Naive B cell (primary cell): Measurements from ENCODE around the gene HIPK2. TPM values are rescaled to one million over a fixed set of nuclear protein-coding genes. Genes with fewer than 3 reads are reported as not detected.

ENCODE experiments used
- ATAC-seq, 2 donors: fragments of 150-1000 bp; cut with Tn5 transposase; 2 replicates each; pipeline ENCODE4 v1.10.0; 2021; ENCODE audit warnings: low read depth in 2 of 2, mild to moderate bottlenecking in 2 of 2, moderate library complexity in 2 of 2
- DNase-seq: peaks from one replicate; pipeline ENCODE4 v3.0.0; 2022
- H3K27ac Mint-ChIP-seq, 6 donors: one replicate each; pipeline ENCODE4 v1.8.0; 2020 to 2022; ENCODE audit warnings: mild to moderate bottlenecking in 6 of 6, mixed read lengths in 6 of 6, moderate library complexity in 5 of 6, inconsistent platforms in 2 of 6
- H3K27me3 Mint-ChIP-seq, 3 donors: one replicate each; pipeline ENCODE4 v1.8.0; 2021 to 2022; ENCODE audit warnings: mixed read lengths in 3 of 3, mild to moderate bottlenecking in 1 of 3
- H3K36me3 Mint-ChIP-seq, 2 donors: one replicate each; pipeline ENCODE4 v1.8.0; 2020 to 2022; ENCODE audit warnings: mixed read lengths in 2 of 2, inconsistent platforms in 1 of 2, mild to moderate bottlenecking in 1 of 2
- H3K4me1 Mint-ChIP-seq, 3 donors: one replicate each; pipeline ENCODE4 v1.8.0; 2020 to 2022; ENCODE audit warnings: mixed read lengths in 3 of 3, inconsistent platforms in 1 of 3, mild to moderate bottlenecking in 1 of 3, moderate library complexity in 1 of 3
- H3K4me3 Mint-ChIP-seq, 8 donors: one replicate each; pipeline ENCODE4 v1.8.0; 2020 to 2022; ENCODE audit warnings: mild to moderate bottlenecking in 8 of 8, mixed read lengths in 8 of 8, moderate library complexity in 8 of 8, inconsistent platforms in 2 of 8
- H3K9me3 Mint-ChIP-seq, 7 donors: one replicate each; pipeline ENCODE4 v1.8.0; 2020 to 2022; ENCODE audit warnings: mixed read lengths in 7 of 7, mild to moderate bottlenecking in 5 of 7, inconsistent platforms in 2 of 7, moderate library complexity in 1 of 7
- polyA plus RNA-seq, 6 donors: library from polyadenylated mRNA; unstranded; fragments of 300-500 nt; fragmentation: Illumina TruSeq; gene quantifications; one replicate each; pipeline ENCODE4 v1.2.3, GENCODE V29; 2021; ENCODE audit warnings: low read depth in 6 of 6

HIPK2 gene
- polyA plus RNA-seq, 6 donors from 2014 or later, result 0.54 to 1.1 (median 0.79) TPM

DNA sequence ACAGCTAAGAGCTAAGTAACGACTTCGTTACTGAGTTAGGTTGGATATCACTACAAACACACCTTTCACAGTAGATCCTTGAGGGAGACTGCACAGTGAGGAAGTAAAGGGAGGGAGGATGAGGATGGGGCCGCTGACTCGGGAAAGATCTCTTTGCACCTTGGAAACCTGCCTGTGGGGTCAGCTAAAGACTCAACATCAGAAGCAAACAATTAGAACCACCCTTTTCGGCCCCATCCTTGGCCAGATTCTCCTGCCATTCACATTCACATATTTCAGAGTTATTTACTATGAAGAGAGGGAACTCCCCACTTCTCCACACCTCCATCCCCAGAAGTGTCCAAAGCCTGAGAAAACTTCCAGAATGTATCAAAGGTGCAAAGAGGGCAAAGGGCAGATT, 207.2 kb downstream of the HIPK2 start:
- Mint-ChIP-seq H3K27me3 (no peaks in the 10 kb centered on the region), H3K27ac (peak overlapping the region in 1 of 6 donors; percentile 44), H3K36me3 (peaks cover 5 to 18% of the 10 kb centered on the region in 2 donors), H3K9me3 (no peaks in the 10 kb centered on the region), H3K4me1 (peaks cover 0 to 7% (median 0%) of the 10 kb centered on the region in 3 donors), H3K4me3 (no peak overlapping the region)
- ATAC-seq (no peak), DNase-seq (no peak)

DNA sequence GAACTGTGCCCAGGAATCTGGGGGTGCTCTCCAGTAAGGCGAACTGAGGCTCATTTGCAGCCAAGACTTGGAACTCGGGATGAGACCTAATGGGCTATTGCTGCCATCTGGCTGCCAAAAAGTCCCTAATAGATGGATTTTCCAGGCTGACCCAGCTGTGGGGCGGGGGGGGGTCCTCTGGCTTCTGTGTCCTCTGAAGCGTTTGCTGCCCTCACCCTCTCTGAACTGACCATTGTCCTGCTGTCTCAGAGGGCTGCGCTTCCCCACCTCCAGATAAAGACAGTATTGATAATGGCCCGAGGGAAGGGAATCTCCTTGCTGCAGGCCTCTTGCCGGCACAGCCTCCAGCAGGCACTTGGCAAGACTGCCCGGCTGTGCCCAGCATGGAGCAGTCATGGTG, 207.7 kb downstream of the HIPK2 start:
- H3K4me1 Mint-ChIP-seq, result peaks cover 0 to 2% (median 0%) of the 10 kb centered on the region in 3 donors
- no peak overlapping the region for H3K27ac Mint-ChIP-seq
- ATAC-seq (no peak), DNase-seq (no peak)
- H3K27me3 Mint-ChIP-seq, result no peaks in the 10 kb centered on the region
- peaks cover 5 to 14% of the 10 kb centered on the region in 2 donors for H3K36me3 Mint-ChIP-seq
- H3K9me3 Mint-ChIP-seq, result no peaks in the 10 kb centered on the region
- no peak overlapping the region for H3K4me3 Mint-ChIP-seq

GRCh38 chr7:139568813-139569490, 208.8 kb downstream of the HIPK2 start:
- Mint-ChIP-seq H3K4me1 (no peaks in the 10 kb centered on the region), H3K36me3 (peaks cover 5 to 10% of the 10 kb centered on the region in 2 donors), H3K27ac (peak overlapping the region in 1 of 6 donors; percentile 60), H3K4me3 (no peak overlapping the region), H3K27me3 (no peaks in the 10 kb centered on the region), H3K9me3 (no peaks in the 10 kb centered on the region)
- no peak for ATAC-seq
- DNase-seq, result no peak

- H3K4me3 Mint-ChIP-seq, result no peak overlapping the region
- no peaks in the 10 kb centered on the region for H3K9me3 Mint-ChIP-seq
- no peaks in the 10 kb centered on the region for H3K27me3 Mint-ChIP-seq
- no peak overlapping the region for H3K27ac Mint-ChIP-seq
- peaks cover 0 to under 1% (median 0%) of the 10 kb centered on the region in 3 donors for H3K4me1 Mint-ChIP-seq
- no peak for ATAC-seq
- H3K36me3 Mint-ChIP-seq, result peaks cover 5 to 10% of the 10 kb centered on the region in 2 donors
- DNase-seq, result no peak
Observed at GRCh38 chr7:139568346-139568675, 209.5 kb downstream of the HIPK2 start.

DNA sequence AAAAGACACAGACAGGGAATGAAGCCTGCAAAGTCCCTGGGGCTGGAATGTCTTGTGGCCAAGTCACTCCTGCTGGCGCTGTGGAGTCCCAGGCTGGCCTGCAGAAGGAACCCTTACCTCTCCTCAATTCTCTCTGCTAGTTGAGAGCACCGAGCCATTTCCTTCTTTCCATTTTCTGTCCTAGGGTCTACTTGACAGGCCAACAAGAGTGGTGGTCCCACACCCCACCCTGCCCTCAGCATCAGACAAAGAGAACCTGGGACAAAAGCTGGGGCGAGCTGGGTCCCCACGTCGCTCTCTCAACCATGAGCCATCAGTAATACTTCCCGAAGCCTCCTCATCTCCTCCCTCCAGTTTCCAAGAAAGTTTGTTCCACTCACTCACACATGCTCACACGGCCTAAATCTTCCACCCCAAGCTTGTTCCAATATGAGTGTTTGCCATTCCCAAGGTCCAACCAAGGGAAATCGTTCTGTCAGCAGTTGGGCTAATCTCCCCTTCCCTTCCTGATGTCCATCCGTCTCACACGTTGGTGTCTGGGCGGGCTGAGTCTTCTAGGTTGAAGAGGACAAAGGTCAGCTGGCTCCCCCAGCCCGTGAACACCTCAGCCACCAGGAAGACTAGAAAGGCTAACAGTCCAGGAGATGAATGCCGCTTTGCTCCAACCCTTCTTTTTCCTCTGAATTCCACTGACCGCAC, 210.0 kb downstream of the HIPK2 start:
- peaks cover 0 to 6% (median 0%) of the 10 kb centered on the region in 3 donors for H3K4me1 Mint-ChIP-seq
- no peak overlapping the region for H3K27ac Mint-ChIP-seq
- H3K9me3 Mint-ChIP-seq, result no peaks in the 10 kb centered on the region
- DNase-seq (no peak), ATAC-seq (no peak)
- peaks cover 5 to 10% of the 10 kb centered on the region in 2 donors for H3K36me3 Mint-ChIP-seq
- H3K4me3 Mint-ChIP-seq, result no peak overlapping the region
- H3K27me3 Mint-ChIP-seq, result no peaks in the 10 kb centered on the region

GRCh38 chr7:139566736-139567646, 210.8 kb downstream of the HIPK2 start:
- Mint-ChIP-seq H3K36me3 (peaks cover 5 to 10% of the 10 kb centered on the region in 2 donors), H3K9me3 (no peaks in the 10 kb centered on the region), H3K4me3 (no peak overlapping the region), H3K27me3 (no peaks in the 10 kb centered on the region), H3K4me1 (peaks cover 0 to 8% (median 0%) of the 10 kb centered on the region in 3 donors), H3K27ac (no peak overlapping the region)
- ATAC-seq (no peak), DNase-seq (no peak)

DNA sequence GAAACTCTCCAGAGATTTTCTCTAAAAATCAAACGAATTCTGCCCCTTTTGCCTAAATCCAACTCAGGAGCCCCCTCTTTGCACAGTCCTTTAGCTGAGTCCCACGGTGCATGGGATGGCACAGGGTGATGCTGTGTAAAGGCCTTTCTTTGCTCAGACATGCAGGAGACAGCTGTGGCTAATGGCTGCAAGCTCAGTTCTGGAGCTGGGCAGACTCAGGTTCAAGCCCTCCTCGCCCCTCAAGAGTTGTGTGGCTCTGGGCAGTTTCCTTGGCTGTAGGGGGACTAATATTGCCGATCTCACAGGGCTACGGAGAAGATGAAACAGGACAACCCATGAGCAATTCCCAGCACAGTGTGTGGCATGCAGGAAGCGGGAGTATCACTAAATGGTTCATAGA, 211.7 kb downstream of the HIPK2 start:
- Mint-ChIP-seq H3K4me3 (no peak overlapping the region), H3K27ac (peak overlapping the region in 2 of 6 donors; percentile 30 to 51), H3K36me3 (peaks cover 5 to 10% of the 10 kb centered on the region in 2 donors), H3K27me3 (no peaks in the 10 kb centered on the region), H3K9me3 (no peaks in the 10 kb centered on the region), H3K4me1 (peaks cover 0 to 8% (median 0%) of the 10 kb centered on the region in 3 donors)
- DNase-seq (no peak), ATAC-seq (no peak)

DNA sequence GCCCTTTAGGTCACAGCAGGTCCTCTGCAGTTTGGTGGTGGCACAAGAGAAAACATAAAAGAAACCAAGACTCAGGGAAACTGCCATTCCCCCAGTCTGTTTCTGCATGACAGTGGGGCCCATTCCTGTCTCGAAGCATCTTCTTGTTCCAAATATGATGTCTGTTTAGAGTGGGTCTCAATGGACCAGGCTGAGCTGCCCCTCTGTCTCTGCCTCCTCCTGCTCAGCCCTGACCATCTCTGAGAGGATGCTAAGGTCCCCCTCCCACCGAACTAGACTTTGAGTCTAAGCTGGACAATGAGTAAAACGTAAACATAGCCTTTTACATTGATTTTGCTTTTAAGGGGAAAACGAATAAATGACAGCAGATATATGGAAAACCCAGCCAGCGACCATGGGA, 213.9 kb downstream of the HIPK2 start:
- Mint-ChIP-seq H3K27ac (peak overlapping the region in 1 of 6 donors; percentile 39), H3K4me1 (peaks cover 0 to 8% (median 0%) of the 10 kb centered on the region in 3 donors), H3K9me3 (peaks cover 0 to 11% (median 2%) of the 10 kb centered on the region in 7 donors), H3K36me3 (peaks cover 5 to 26% of the 10 kb centered on the region in 2 donors), H3K4me3 (no peak overlapping the region), H3K27me3 (peaks cover 0 to 9% (median 9%) of the 10 kb centered on the region in 3 donors)
- ATAC-seq, result no peak
- no peak for DNase-seq

DNA sequence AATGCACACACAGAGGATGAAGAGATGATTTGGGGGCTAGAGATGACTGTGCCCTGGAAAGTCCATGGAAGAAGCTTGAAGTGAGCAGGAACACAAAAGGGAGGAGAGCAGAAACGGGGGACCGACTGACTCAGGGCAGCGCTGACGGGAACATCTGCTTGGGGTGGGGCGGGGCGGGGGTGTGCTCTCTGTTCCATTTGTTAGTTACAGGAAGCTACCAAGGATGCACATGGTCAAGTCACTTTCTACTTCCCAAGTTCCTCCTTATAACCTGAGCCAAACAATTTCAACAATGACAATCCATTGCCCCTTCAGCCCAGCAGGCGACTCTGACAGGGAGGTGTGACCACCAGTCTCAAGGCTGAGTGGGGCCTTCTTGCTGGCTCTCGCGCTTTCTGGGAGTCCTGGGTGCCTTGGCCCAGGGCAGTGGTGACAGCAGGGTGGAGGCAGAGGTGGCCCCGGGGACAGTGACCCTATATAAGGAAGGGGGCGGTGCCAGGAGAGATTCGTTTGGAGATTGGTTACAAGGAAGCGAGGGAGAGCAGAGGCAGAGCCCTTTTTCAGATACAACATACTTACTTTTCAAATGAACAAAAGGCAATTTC, 214.7 kb downstream of the HIPK2 start:
- H3K4me3 Mint-ChIP-seq, result no peak overlapping the region
- ATAC-seq (no peak), DNase-seq (no peak)
- peaks cover 0 to 12% (median 11%) of the 10 kb centered on the region in 3 donors for H3K27me3 Mint-ChIP-seq
- H3K36me3 Mint-ChIP-seq, result peaks cover 1 to 21% of the 10 kb centered on the region in 2 donors
- H3K4me1 Mint-ChIP-seq, result peaks cover 0 to 8% (median 0%) of the 10 kb centered on the region in 3 donors
- H3K9me3 Mint-ChIP-seq, result peaks cover 0 to 11% (median 2%) of the 10 kb centered on the region in 7 donors
- peak overlapping the region in 2 of 6 donors; percentile 65 to 95 for H3K27ac Mint-ChIP-seq

DNA sequence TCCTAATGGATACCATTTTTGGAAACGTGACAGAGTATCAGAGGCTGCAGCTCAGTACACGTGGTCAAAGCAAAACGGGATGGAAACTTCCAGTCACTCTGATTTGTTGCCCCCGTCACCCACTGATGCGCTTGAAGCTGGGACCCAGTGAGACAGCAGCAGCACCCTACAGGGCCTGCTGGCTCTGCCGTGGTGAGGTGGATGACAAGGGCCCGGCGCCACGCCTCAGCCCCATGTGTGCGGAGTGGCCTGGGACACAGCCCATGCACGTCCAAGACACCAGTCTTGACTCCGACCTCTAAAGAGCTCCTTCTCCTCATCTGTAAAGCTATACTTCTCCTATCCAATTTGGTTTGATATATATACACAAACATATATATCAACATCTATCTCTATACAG, 215.3 kb downstream of the HIPK2 start:
- peaks cover 0 to 17% (median 11%) of the 10 kb centered on the region in 3 donors for H3K27me3 Mint-ChIP-seq
- ATAC-seq (no peak), DNase-seq (no peak)
- peaks cover 0 to 8% (median 0%) of the 10 kb centered on the region in 3 donors for H3K4me1 Mint-ChIP-seq
- peaks cover 0 to 11% (median 2%) of the 10 kb centered on the region in 7 donors for H3K9me3 Mint-ChIP-seq
- H3K36me3 Mint-ChIP-seq, result peaks cover 0 to 16% of the 10 kb centered on the region in 2 donors
- H3K4me3 Mint-ChIP-seq, result no peak overlapping the region
- H3K27ac Mint-ChIP-seq, result peak overlapping the region in 1 of 6 donors; percentile 65

- peaks cover 0 to 16% of the 10 kb centered on the region in 2 donors for H3K36me3 Mint-ChIP-seq
- H3K27ac Mint-ChIP-seq, result no peak overlapping the region
- H3K4me3 Mint-ChIP-seq, result no peak overlapping the region
- no peak for ATAC-seq
- DNase-seq, result no peak
- peaks cover 0 to 8% (median 0%) of the 10 kb centered on the region in 3 donors for H3K4me1 Mint-ChIP-seq
- H3K27me3 Mint-ChIP-seq, result peaks cover 0 to 19% (median 11%) of the 10 kb centered on the region in 3 donors
- peaks cover 0 to 11% (median 2%) of the 10 kb centered on the region in 7 donors for H3K9me3 Mint-ChIP-seq
Observed at GRCh38 chr7:139560678-139561077, 217.1 kb downstream of the HIPK2 start.

DNA sequence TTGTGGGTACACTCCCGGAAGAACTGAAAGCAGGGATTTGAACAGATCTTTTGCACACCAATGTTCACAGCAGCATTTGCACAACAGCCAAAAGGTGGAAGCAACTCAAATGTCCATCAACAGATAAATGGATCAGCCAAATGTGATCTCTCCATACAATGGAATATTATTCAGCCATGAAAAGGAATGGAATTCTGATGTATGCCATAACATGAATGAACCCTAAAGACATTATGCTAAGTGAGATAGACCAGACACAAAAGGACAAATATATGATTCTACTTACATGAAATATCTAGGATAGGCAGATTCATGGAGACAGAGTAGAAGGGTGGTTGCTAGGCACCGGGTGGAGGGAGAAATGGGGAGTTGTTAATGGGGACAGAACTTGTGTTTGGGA, 217.6 kb downstream of the HIPK2 start:
- no peak for DNase-seq
- Mint-ChIP-seq H3K4me3 (no peak overlapping the region), H3K27ac (no peak overlapping the region)

More for the DNA sequence above, 217.6 kb downstream of the HIPK2 start:
- no peak for ATAC-seq
- H3K36me3 Mint-ChIP-seq, result peaks cover 0 to 16% of the 10 kb centered on the region in 2 donors
- peaks cover 0 to 21% (median 11%) of the 10 kb centered on the region in 3 donors for H3K27me3 Mint-ChIP-seq
- H3K9me3 Mint-ChIP-seq, result peaks cover 0 to 11% (median 2%) of the 10 kb centered on the region in 7 donors
- peaks cover 0 to 8% (median 0%) of the 10 kb centered on the region in 3 donors for H3K4me1 Mint-ChIP-seq
